HepG2 (cell line): ENCODE measurements around the gene SYMPK. TPM values are rescaled to one million over a fixed set of nuclear protein-coding genes. Genes with fewer than 3 reads are reported as not detected.

Experiments
- ARNTL ChIP-seq: sonication (generic); formaldehyde crosslinking; IDR thresholded peaks from 2 replicates; pipeline ENCODE4 v1.4.0; 2020; ENCODE audit warnings: mild to moderate bottlenecking, missing genetic modification reagents
- BHLHE40 ChIP-seq: IDR thresholded peaks from 2 replicates; pipeline ENCODE4 v1.6.1; 2011; ENCODE audit warnings: low read length, improper control_type of control experiment
- CENPX ChIP-seq: sonication (generic); formaldehyde crosslinking; IDR thresholded peaks from 2 replicates; pipeline ENCODE4 v1.9.0; 2021; ENCODE audit warnings: mild to moderate bottlenecking, missing genetic modification reagents, moderate library complexity
- HCFC1 ChIP-seq: fragments of 150-350 bp; IDR thresholded peaks from 2 replicates; pipeline ENCODE4 v1.6.1; 2014; ENCODE audit warnings: low read depth, low read length
- HOXD1 ChIP-seq: sonication (generic); formaldehyde crosslinking; IDR thresholded peaks from 2 replicates; pipeline ENCODE4 v1.5.0; 2020; ENCODE audit warnings: missing genetic modification reagents
- KMT2A ChIP-seq: sonication (generic); formaldehyde crosslinking; IDR thresholded peaks from 2 replicates; pipeline ENCODE4 v1.4.0; 2020; ENCODE audit warnings: missing genetic modification reagents
- MAZ ChIP-seq, 2 experiments: sonication (generic) in 1 of 2; formaldehyde crosslinking in 1 of 2; IDR thresholded peaks; 2 replicates each; pipeline versions ENCODE4 v1.5.0 to v1.6.1; 2012 to 2020; ENCODE audit warnings: low read depth in 2 of 2, mild to moderate bottlenecking in 2 of 2, borderline replicate concordance in 1 of 2, improper control_type of control experiment in 1 of 2, low read length in 1 of 2, missing genetic modification reagents in 1 of 2, moderate library complexity in 1 of 2
- PITX1 ChIP-seq: sonication (generic); formaldehyde crosslinking; IDR thresholded peaks from 2 replicates; pipeline ENCODE4 v1.5.1; 2020; ENCODE audit warnings: mild to moderate bottlenecking, missing genetic modification reagents
- SATB2 ChIP-seq: sonication (generic); formaldehyde crosslinking; IDR thresholded peaks from 2 replicates; pipeline ENCODE4 v1.5.0; 2020; ENCODE audit warnings: missing genetic modification reagents
- SOX13 ChIP-seq, 3 experiments: fragments of 450-650 bp in 1 of 3; sonication (generic) in 1 of 3; formaldehyde crosslinking in 1 of 3; IDR thresholded peaks in 2 of 3; conservative IDR thresholded peaks in 1 of 3; 2 replicates each; pipeline versions ENCODE4 v1.5.0 to v1.6.1; 2016 to 2020; ENCODE audit warnings: antibody characterized with exemption in 1 of 3, mild to moderate bottlenecking in 1 of 3, missing compliant biosample characterization in 1 of 3, missing genetic modification reagents in 1 of 3, moderate library complexity in 1 of 3
- TAF1 ChIP-seq: sonication (generic); formaldehyde crosslinking; IDR thresholded peaks from 2 replicates; pipeline ENCODE4 v1.4.0; 2020; ENCODE audit warnings: missing genetic modification reagents
- YEATS4 ChIP-seq: sonication (generic); formaldehyde crosslinking; IDR thresholded peaks from 2 replicates; pipeline ENCODE4 v1.4.0; 2020; ENCODE audit warnings: missing genetic modification reagents, borderline replicate concordance
- ZEB1 ChIP-seq: IDR thresholded peaks from 2 replicates; pipeline ENCODE4 v1.6.1; 2012; ENCODE audit warnings: mild to moderate bottlenecking, low read depth, inconsistent platforms; ENCODE audit not compliant: insufficient replicate concordance
- ZMYM4 ChIP-seq: sonication (generic); formaldehyde crosslinking; IDR thresholded peaks from 2 replicates; pipeline ENCODE4 v1.8.1; 2023; ENCODE audit warnings: mild to moderate bottlenecking, missing genetic modification reagents
- ZNF572 ChIP-seq: sonication (generic); formaldehyde crosslinking; IDR thresholded peaks from 2 replicates; pipeline ENCODE4 v1.5.1; 2020; ENCODE audit warnings: mild to moderate bottlenecking, missing genetic modification reagents
- ZNF879 ChIP-seq: sonication (generic); formaldehyde crosslinking; IDR thresholded peaks from 2 replicates; pipeline ENCODE4 v1.8.1; 2023; ENCODE audit warnings: missing genetic modification reagents
- polyA plus RNA-seq, 8 experiments: library from polyadenylated mRNA; depleted of rRNA in 3 of 8; stranded (reverse) in 7 of 8; unstranded in 1 of 8; fragments of >200 nt; fragmentation: Illumina TruSeq in 4 of 8; extraction: Trizol in 4 of 8; gene quantifications; 2 replicates each; pipeline versions ENCODE4 v1.2.1 to v1.2.3, GENCODE V29; 2011 to 2016; ENCODE audit warnings: low read depth in 4 of 8, missing spikeins in 1 of 8, mixed read lengths in 1 of 8; ENCODE audit not compliant: insufficient read depth in 1 of 8
- total RNA-seq, 5 experiments: library from RNA; depleted of rRNA; stranded (reverse); fragments of >200 nt; fragmentation: Illumina TruSeq; extraction: Trizol; gene quantifications; 2 replicates each; pipeline ENCODE4 v1.2.3, GENCODE V29; 2016; ENCODE audit warnings: low read depth in 1 of 5
- TF ChIP-seq, protein P1 (sequence below): IDR thresholded peaks from 2 replicates; pipeline ENCODE4 v1.6.1; 2016
- TF ChIP-seq, protein P2 (sequence below): IDR thresholded peaks from 2 replicates; pipeline ENCODE4 v1.6.1; 2016; ENCODE audit warnings: mild to moderate bottlenecking
- TF ChIP-seq, protein P3 (sequence below): IDR thresholded peaks from 2 replicates; pipeline ENCODE4 v1.6.1; 2016
- TF ChIP-seq, protein P4 (sequence below): sonication (generic); formaldehyde crosslinking; IDR thresholded peaks from 2 replicates; pipeline ENCODE4 v1.9.0; 2021; ENCODE audit warnings: missing genetic modification reagents, borderline replicate concordance
- TF ChIP-seq, protein P5 (sequence below): sonication (generic); formaldehyde crosslinking; IDR thresholded peaks from 2 replicates; pipeline ENCODE4 v1.4.0; 2020; ENCODE audit warnings: missing genetic modification reagents

The SYMPK gene
- total and polyA plus RNA-seq, 2 of the 13 experiments (the other 11 are each of a cell fraction or from before 2014, with no cell fraction given) = 21.9 to 55.7 TPM

DNA sequence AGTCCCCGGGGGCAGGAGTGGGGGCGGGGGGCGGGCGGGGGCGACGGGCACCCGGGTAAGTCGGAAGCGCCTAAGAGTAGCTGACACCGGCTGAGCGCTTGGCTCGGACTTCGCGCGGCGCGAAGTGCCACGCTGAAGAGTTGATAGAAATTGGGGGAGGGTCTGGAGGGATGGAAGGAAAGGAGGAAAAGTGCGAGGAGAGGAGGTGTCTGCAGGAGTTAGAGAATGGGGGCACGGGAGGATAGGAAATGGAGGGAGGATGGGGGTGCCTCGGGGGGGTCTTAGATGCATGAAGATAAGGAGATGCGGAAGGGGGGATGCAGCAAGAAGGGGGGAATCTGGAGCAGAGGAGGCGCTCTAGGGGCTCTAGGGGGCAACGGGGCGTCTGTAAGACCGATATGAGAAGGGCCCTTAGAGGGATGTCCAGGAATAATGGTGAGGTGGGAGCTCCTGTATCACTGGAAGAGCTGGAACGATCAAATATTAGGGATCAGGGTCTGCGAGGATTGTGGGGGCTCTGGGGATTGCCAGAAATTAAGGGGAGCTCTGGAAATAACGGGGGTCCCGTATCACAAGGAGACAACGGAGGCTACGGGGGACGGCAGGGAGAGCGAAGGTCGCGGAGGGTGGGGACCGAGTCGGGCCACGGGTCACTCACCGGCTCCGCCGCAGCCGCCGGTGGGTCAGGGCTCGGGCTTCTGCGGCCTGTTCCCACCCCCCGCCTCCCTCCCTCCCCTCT lies 39.1 kb upstream of the SYMPK start, which contains the start of gene MYPOP (continued):
- TF ChIP-seq ZMYM4 (CRISPR knock-in tag) (no peak), HCFC1 (no peak), YEATS4 (CRISPR knock-in tag) (peak; percentile 7; the same call in 1 of the 2 replicates), SOX13 (IDR thresholded peaks at IDR 0.05) (no peak), SOX13 (CRISPR knock-in tag; conservative IDR thresholded peaks at IDR 0.05 in 1 of 2, IDR thresholded peaks at IDR 0.05 in 1 of 2) (no peak), ZNF572 (no peak), MAZ (IDR thresholded peaks at IDR 0.05; ENCODE audit: borderline replicate concordance, low read depth, low read length) (no peak; the same call in 1 of the 2 replicates), MAZ (CRISPR knock-in tag; IDR thresholded peaks at IDR 0.05; ENCODE audit: low read depth) (0 out of 2 replicates have a peak, but pooled peaks have one; percentile 12), TAF1 (CRISPR knock-in tag) (peak; percentile 36; the same call in 1 of the 2 replicates), ARNTL (CRISPR knock-in tag) (no peak), CENPX (no peak), ZNF879 (CRISPR knock-in tag) (no peak), HOXD1 (no peak), ZEB1 (no peak), SATB2 (no peak), PITX1 (0 out of 2 replicates have a peak, but pooled peaks have one; percentile 11), KMT2A (CRISPR knock-in tag) (0 out of 2 replicates have a peak, but pooled peaks have one; percentile 8), BHLHE40 (no peak)
- TF ChIP-seq, protein P1, sequence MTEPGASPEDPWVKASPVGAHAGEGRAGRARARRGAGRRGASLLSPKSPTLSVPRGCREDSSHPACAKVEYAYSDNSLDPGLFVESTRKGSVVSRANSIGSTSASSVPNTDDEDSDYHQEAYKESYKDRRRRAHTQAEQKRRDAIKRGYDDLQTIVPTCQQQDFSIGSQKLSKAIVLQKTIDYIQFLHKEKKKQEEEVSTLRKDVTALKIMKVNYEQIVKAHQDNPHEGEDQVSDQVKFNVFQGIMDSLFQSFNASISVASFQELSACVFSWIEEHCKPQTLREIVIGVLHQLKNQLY (CRISPR knock-in tag) = no peak
- TF ChIP-seq, protein P2, sequence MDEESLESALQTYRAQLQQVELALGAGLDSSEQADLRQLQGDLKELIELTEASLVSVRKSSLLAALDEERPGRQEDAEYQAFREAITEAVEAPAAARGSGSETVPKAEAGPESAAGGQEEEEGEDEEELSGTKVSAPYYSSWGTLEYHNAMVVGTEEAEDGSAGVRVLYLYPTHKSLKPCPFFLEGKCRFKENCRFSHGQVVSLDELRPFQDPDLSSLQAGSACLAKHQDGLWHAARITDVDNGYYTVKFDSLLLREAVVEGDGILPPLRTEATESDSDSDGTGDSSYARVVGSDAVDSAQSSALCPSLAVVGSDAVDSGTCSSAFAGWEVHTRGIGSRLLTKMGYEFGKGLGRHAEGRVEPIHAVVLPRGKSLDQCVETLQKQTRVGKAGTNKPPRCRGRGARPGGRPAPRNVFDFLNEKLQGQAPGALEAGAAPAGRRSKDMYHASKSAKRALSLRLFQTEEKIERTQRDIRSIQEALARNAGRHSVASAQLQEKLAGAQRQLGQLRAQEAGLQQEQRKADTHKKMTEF (CRISPR knock-in tag) = peak; percentile 9; the same call in 1 of the 2 replicates
- TF ChIP-seq, protein P3, sequence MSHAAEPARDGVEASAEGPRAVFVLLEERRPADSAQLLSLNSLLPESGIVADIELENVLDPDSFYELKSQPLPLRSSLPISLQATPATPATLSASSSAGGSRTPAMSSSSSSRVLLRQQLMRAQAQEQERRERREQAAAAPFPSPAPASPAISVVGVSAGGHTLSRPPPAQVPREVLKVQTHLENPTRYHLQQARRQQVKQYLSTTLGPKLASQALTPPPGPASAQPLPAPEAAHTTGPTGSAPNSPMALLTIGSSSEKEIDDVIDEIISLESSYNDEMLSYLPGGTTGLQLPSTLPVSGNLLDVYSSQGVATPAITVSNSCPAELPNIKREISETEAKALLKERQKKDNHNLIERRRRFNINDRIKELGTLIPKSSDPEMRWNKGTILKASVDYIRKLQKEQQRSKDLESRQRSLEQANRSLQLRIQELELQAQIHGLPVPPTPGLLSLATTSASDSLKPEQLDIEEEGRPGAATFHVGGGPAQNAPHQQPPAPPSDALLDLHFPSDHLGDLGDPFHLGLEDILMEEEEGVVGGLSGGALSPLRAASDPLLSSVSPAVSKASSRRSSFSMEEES = no peak
- TF ChIP-seq, protein P4, sequence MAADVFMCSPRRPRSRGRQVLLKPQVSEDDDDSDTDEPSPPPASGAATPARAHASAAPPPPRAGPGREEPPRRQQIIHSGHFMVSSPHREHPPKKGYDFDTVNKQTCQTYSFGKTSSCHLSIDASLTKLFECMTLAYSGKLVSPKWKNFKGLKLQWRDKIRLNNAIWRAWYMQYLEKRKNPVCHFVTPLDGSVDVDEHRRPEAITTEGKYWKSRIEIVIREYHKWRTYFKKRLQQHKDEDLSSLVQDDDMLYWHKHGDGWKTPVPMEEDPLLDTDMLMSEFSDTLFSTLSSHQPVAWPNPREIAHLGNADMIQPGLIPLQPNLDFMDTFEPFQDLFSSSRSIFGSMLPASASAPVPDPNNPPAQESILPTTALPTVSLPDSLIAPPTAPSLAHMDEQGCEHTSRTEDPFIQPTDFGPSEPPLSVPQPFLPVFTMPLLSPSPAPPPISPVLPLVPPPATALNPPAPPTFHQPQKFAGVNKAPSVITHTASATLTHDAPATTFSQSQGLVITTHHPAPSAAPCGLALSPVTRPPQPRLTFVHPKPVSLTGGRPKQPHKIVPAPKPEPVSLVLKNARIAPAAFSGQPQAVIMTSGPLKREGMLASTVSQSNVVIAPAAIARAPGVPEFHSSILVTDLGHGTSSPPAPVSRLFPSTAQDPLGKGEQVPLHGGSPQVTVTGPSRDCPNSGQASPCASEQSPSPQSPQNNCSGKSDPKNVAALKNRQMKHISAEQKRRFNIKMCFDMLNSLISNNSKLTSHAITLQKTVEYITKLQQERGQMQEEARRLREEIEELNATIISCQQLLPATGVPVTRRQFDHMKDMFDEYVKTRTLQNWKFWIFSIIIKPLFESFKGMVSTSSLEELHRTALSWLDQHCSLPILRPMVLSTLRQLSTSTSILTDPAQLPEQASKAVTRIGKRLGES (CRISPR knock-in tag) = no peak
- TF ChIP-seq, protein P5, sequence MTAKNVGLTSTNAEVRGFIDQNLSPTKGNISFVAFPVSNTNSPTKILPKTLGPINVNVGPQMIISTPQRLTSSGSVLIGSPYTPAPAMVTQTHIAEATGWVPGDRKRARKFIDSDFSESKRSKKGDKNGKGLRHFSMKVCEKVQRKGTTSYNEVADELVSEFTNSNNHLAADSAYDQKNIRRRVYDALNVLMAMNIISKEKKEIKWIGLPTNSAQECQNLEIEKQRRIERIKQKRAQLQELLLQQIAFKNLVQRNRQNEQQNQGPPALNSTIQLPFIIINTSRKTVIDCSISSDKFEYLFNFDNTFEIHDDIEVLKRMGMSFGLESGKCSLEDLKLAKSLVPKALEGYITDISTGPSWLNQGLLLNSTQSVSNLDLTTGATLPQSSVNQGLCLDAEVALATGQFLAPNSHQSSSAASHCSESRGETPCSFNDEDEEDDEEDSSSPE = peak; percentile 45
